HG02973 (cell line): Measurements from ENCODE around the gene MEIG1.
"Not testable (repeated sequence)": the region's sequence is repeated elsewhere in the genome, so short reads cannot be mapped to it uniquely, and the experiment has no call there.

Experiments
- ATAC-seq: cut with Tn5 transposase; IDR thresholded peaks from one replicate; pipeline ENCODE4 v1.9.1; 2021; ENCODE audit warnings: moderate library complexity; ENCODE audit not compliant: unreplicated experiment

The MEIG1 gene

DNA sequence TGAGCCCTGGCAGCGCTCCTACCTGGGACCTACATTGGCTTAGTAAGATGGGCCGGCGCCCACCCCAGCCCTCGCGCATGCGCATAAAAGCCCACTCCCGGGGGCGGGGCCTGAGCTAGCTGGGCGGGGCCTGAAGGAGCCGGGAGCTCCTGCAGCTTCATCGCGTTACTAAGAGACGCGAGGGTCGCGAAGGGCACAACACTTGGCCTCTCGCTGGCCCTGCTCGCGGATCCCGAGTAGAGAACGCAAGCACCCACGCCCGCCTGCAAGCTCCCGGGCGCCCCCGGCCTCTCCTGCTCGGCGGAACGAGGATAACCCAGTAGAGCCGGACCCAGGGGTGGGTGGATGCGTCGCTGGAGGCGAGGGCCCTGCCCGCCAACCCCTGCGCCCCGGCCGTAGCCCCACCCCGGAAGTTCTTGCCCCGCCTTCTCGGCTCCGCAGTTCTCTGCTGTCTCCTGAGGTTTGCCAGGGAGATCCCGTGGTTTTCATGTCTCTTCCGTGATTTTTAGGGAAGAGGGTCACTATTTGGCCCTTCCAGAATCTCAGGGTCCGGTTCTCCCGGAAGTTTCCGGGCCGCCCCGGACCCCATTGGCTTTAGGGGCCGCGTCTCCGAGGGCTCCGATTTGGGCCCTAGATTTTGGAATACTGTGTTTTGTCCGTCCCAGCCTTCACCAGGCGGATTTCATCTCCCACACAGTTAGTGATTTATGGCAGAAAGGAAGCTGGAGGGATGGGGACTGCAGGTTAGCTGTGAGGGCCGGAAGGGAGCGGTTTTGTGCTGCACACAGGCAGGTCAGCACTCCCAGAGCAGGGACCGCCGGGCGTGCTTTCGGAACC lies at the start of gene MEIG1:
MEIG1 (plus strand) TSS at position 168 of the 837 bp plus-strand sequence. CDS start 7,081 bp downstream, outside the sequence.
- peak; percentile 76 for ATAC-seq

- no peak for ATAC-seq
These were observed 48.2 kb upstream of the MEIG1 start for GRCh38 chr10:14910953-14911352.

DNA sequence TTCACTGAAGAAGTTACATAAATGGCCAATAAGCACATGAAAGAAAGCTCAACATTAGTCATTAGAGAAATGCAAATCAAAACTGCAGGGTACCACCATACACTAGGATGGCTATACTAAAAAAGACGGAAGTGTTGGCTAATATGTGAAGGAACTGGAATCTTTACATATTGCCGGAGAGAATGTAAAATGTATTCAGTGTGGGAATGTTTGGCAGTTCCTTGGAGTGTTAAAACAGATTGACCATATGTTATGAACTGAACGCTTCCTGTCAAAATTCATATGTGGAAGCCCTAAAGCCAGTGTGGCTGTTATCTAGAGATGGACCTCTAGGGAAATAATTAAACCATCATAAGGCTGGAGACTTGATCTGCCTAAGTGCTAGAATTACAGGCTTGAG lies 47.4 kb upstream of the MEIG1 start:
- no peak for ATAC-seq

- ATAC-seq = no peak
These were observed 42.6 kb upstream of the MEIG1 start for GRCh38 chr10:14916600-14916999.

DNA sequence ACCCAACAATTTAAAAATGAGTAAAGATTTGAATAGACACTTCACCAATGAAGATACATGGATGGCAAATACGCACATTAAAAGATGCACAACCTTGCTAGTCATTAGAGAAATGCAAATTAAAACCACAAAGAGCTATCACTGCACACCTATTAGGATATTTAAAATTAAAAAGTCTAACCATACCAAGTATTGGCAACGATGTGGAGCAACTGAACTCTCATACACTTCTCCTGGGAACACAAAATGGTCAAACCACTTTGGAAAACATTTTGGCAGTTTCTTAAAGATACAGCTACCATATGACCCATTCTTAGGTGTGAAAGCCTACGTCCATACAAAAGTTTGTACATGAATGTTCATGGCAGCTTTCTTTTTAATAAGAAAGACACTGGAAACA lies 41.4 kb upstream of the MEIG1 start:
- ATAC-seq = no peak

DNA sequence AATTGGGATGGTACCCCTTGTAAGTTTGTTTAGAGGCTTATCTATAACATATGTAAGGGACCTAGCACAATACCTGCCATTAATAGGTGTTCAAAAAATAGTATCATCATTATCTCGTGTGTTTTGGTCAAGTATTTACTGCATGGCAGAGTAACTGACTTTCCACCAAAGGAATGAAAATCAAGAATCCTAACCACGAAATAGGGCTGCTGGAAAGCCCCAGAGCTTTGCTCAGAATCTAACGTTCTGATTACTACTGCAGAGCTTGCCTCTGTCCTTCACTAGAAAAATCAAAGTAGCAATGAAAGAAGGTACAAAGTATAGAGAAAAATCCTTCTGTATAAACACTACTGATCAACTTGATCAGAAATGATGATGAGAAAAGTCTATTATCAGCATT lies 40.2 kb upstream of the MEIG1 start:
- ATAC-seq = no peak

DNA sequence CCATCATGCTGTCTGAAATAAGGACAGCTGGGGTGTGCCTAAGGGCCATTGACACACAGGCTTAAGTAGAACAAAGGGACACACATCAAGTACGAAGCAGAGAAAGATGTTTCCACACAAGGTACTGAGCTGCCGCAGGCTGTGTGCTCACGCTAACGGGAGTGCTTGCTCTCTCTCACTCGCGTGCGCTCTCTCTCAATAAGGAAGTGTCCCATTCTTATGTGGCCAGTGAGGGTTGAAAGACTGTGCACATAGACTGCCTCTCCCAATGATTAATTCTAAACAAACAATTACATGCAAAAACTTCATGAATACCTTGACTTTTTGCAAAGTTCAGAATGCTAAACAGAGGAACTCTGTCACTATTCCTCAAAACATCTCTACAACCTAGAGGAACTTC lies 35.2 kb upstream of the MEIG1 start:
- no peak for ATAC-seq

DNA sequence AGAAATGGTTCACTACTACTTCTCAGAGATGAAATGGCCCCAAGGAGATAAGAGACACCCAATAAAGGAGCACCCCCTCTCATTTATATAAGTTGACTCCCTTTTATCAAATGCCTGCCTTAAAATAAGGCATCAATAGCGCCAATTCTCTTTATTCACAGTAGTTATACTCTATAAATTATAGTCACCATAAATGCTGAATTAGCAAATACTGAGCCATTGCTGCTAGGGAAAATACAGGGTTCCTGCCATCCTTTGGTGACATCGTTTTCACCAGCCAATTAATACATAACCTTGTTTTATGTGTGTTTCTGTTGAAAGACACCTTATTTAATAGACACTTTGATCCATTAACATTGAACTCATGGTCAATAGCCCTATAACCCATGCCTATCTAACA lies 33.9 kb upstream of the MEIG1 start:
- ATAC-seq = no peak

DNA sequence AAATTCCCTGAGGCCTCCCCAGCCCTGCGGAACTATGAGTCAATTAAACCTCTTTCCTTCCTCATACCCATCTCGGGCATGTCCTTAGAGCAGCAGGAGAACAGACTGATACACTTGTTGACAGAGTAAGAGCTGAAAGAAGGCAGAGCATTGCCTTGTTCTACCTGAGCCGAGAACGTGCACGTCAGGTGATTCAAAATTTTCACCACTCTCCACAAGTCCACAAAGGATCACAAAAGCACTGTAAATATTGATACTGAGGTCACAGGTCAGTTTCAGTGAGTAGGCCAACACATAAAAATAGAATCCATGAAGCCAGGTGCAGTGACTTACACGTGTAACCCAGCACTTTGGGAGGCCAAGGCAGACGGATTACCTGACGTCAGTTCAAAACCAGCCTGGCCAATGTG lies 33.1 kb upstream of the MEIG1 start:
- ATAC-seq = no peak

DNA sequence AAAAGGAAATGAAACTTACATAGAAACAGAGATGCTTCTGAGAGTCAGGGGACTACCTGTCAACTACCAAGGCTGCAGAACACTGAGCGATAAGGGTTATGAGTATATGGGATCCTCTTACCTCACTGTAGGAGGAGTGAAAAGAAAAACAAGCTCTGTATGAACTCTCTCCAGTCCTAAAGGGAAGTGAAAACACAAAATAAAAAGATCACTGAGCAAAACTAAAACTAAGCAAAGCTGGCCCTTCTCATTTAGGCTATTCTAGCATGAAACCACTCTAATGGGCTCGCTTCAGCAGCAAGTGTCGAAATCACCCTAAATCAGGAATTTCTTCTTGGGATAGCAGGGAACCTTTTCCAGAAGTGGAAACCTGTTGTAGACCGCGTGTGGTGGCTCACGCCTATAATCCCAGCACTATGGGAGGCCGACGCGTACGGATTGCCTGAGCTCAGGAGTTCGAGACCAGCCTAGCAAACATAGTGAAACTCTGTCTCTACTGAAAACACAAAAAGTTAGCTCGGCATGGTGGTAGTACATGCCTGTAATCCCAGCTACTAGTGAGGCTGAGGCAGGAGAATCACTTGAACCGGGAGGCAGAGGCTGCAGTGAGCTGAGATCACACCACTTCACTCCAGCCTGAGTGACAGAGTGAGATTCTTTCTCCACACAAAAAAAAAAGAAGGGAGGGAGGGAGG lies 32.3 kb upstream of the MEIG1 start:
- peak; percentile 99 for ATAC-seq

DNA sequence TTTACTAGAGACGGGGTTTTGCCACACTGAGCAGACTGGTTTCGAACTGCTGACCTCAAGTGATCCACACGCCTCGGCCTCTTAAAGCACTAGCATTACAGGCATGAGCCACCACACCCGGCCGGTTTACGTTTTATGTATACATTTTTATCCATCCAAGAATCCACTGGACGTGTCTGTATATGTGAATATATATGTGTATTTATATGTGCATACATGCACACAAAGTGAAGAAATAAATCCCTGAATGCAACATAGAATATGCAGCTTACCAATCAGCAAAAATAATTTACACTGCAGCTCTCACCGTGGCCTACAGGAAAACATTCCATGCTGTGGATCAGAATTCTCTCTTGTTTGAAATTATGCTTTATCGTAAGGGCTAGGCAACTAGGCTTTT lies 28.6 kb upstream of the MEIG1 start:
- no peak for ATAC-seq

- ATAC-seq = no peak
These were observed 22.6 kb upstream of the MEIG1 start for GRCh38 chr10:14936584-14936983.

- ATAC-seq = not testable (repeated sequence)
These were observed 20.2 kb upstream of the MEIG1 start for GRCh38 chr10:14938971-14939370.

DNA sequence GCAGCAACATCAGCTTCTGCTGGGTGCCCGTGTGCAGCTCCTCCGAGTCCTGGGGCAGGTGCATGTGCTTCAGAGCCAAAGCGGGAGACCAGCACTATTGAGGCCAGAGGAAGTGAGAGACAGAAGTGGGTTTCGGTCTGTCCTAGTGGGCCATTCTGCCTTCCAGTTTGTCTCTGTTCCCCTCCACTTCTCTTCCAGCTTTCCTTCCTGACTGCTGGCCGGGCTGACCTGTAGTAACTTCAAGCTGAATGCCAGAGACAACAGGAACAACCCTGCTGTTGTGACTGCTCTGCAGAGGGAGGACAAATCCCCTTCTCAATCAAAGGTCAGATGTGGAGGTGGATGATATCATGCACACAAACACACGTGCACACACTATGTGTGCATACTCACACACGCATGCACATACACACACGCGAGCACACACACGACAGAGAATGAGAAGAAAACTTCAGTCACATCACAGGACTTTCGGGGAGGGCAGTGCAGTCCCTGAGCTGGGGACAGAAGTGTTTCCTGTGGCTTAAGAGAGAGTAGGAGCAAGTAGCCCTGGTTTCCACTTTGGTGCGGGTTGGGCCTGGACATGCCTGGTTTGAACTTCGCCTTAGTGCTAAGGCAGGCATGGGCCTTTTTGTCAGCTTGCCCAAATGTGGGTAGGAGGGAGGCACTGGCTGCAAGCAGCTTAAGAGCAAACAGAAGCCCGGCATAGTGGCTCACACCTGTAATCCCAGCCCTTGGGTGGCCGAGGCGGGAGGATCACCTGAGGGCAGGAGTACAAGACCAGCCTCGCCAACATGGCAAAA lies 16.8 kb upstream of the MEIG1 start:
- peak; percentile 89 for ATAC-seq

GRCh38 chr10:14942950-14943338 lies 16.2 kb upstream of the MEIG1 start:
- not testable (repeated sequence) for ATAC-seq

DNA sequence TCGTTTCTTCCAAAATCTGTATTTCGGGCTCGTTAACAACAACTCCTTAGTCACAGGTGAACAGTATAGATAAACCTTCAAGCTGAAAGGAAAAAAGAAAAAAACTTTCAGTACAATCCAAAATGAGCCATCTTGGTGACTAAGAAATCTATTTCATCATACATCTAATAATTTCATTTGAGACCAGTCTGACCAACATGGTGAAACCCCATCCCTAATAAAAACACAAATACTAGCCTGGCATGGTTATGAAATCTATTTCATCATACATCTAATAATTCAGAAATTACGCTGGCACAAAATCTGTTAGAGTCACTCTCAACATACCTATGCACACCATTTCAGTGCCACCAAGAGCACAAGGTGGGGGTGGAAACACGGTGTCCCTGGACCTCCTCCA lies 14.1 kb upstream of the MEIG1 start:
- no peak for ATAC-seq

GRCh38 chr10:14947268-14947667 lies 11.9 kb upstream of the MEIG1 start:
- no peak for ATAC-seq

DNA sequence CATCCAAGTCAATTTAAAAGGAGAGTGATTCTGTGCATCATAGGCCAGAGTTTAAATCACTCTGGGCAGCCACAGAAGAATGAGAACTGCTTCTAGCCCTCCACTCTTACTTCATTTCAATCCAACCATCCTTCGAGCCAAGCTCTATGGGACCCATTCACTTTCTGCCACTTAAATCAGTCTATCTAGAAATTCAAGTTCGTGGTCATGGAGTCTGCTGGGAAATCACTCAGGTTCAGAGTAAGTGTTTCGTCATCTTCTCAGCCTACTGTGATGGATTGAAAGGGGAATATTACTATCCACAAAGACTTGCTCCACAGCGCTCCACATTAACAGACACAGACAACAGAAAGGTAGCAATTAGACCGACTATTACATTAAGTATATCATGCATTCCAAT lies 9.9 kb upstream of the MEIG1 start:
- no peak for ATAC-seq

DNA sequence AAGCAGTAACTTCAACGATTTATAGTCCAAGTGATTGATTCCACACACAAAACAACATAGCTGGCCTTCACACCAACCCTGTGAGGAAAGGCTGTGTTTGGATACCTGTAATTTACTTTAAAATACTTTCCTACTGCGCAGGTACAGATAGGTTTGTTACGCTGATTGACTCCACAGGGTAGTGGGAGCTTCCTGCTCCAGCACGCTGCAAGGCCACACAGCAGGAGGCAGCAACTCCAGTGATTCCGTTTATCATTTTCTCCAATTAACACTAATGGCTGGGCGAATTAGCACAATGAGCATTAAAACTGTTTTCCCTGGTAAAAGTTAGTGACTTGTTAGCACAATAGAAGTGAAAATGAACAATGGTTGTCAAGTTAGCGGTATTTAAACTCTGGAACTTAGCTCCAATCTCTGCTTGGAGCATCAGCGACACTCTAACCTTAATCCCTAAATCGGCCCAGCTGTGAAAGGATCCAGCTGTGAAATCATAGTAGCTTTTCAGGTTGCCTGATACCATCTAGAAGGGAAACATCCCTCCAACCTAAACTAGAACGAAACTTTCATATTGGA lies 6.3 kb upstream of the MEIG1 start:
- no peak for ATAC-seq

GRCh38 chr10:14953424-14954000 lies 5.7 kb upstream of the MEIG1 start:
- peak; percentile 28 for ATAC-seq
